A549 (cell line): ENCODE data around the gene ICAM2. TPM values are rescaled to one million over a fixed set of nuclear protein-coding genes. Genes with fewer than 3 reads are reported as not detected.

Experiments
- ATAC-seq, 2 experiments: fragments of 200-7000 bp in 1 of 2; fragments of >200 bp in 1 of 2; cut with Nextera tagmentation in 1 of 2; cut with Tn5 transposase in 1 of 2; 3 replicates each; pipeline versions ENCODE4 v1.8.0 to v1.9.1; 2018 to 2020; ENCODE audit warnings: mild to moderate bottlenecking in 1 of 2, moderate library complexity in 1 of 2
- CTCF ChIA-PET: fragments of 300-600 bp; sonication (Branson Sonifier 250); formaldehyde crosslinking; extraction: SDS; loops from one replicate; lab custom pipeline; 2021; ENCODE audit warnings: antibody characterized with exemption, inconsistent platforms; lab: Yijun Ruan, JAX
- POLR2A ChIA-PET: fragments of 350-600 bp; formaldehyde crosslinking; extraction: SDS; loops from one replicate; lab custom pipeline; 2021; ENCODE audit warnings: antibody characterized with exemption, inconsistent platforms; lab: Yijun Ruan, JAX
- DNase-seq, 2 experiments: peaks; one replicate each; pipeline versions ENCODE4 v3.0.0 to v3.0.0-alpha.2; 2011 to 2016; ENCODE audit warnings: low read depth in 1 of 2, low spot score in 1 of 2
- FAIRE-seq: peaks from 2 replicates; lab custom pipeline; 2011; peaks lifted over from hg19 to GRCh38; lab: Jason Lieb, UNC
- H3K27ac ChIP-seq, 2 experiments: fragments of >200 bp; sonication (Bioruptor Twin); formaldehyde crosslinking; 3 replicates each; pipeline ENCODE4 v1.5.1; 2016 to 2017
- H3K4me1 ChIP-seq: fragments of >200 bp; sonication (Bioruptor Twin); formaldehyde crosslinking; 3 replicates; pipeline ENCODE4 v1.6.1; 2016
- H3K4me2 ChIP-seq: fragments of >200 bp; sonication (Bioruptor Twin); formaldehyde crosslinking; 3 replicates; pipeline ENCODE4 v1.6.1; 2016
- H3K4me3 ChIP-seq: fragments of >200 bp; sonication (Bioruptor Twin); formaldehyde crosslinking; 3 replicates; pipeline ENCODE4 v1.5.1; 2016
- H3K9me3 ChIP-seq: fragments of >200 bp; sonication (Bioruptor Twin); formaldehyde crosslinking; 3 replicates; pipeline ENCODE4 v1.6.1; 2016
- CBX8 ChIP-seq: fragments of 200-600 bp; sonication (generic); IDR thresholded peaks from 2 replicates; pipeline ENCODE4 v1.6.1; 2016
- FOSB ChIP-seq: fragments of 250-450 bp; sonication (Bioruptor Pico); IDR thresholded peaks from 2 replicates; pipeline ENCODE4 v1.5.0; 2020; ENCODE audit warnings: mild to moderate bottlenecking, moderate library complexity
- GATA3 ChIP-seq: IDR thresholded peaks from 2 replicates; pipeline ENCODE4 v1.6.1; 2012; ENCODE audit warnings: borderline replicate concordance
- HES2 ChIP-seq: fragments of >200 bp; sonication (Bioruptor Twin); formaldehyde crosslinking; IDR thresholded peaks from 2 replicates; pipeline ENCODE4 v1.6.1; 2016
- JUN ChIP-seq, 2 experiments: fragments of >200 bp; sonication (Bioruptor Twin); formaldehyde crosslinking; IDR thresholded peaks; 2 replicates in 1 of 2; 3 replicates in 1 of 2; pipeline ENCODE4 v1.6.1; 2016 to 2017
- MAFK ChIP-seq: fragments of 450-650 bp; IDR thresholded peaks from 2 replicates; pipeline ENCODE4 v1.6.1; 2014; ENCODE audit not compliant: partially characterized antibody
- NPAS2 ChIP-seq: fragments of 250-450 bp; sonication (Bioruptor Pico); IDR thresholded peaks from 2 replicates; pipeline ENCODE4 v1.8.0; 2022; ENCODE audit warnings: mild to moderate bottlenecking, moderate library complexity, borderline replicate concordance
- PHF8 ChIP-seq: fragments of 200-600 bp; sonication (generic); IDR thresholded peaks from 2 replicates; pipeline ENCODE4 v1.6.1; 2016; ENCODE audit warnings: low read depth, mild to moderate bottlenecking, antibody characterized with exemption, moderate library complexity, borderline replicate concordance
- POLR2A ChIP-seq: IDR thresholded peaks from 2 replicates; pipeline ENCODE4 v1.6.1; 2012; ENCODE audit warnings: mild to moderate bottlenecking, low read length
- POLR2AphosphoS2 ChIP-seq: conservative IDR thresholded peaks from 2 replicates; pipeline ENCODE4 v1.6.1; 2012; ENCODE audit warnings: low read length, improper control_type of control experiment, inconsistent platforms
- TFCP2L1 ChIP-seq: fragments of 250-450 bp; sonication (Bioruptor Pico); IDR thresholded peaks from 2 replicates; pipeline ENCODE4 v1.5.0; 2021; ENCODE audit warnings: mild to moderate bottlenecking
- USF2 ChIP-seq: fragments of 450-650 bp; IDR thresholded peaks from 2 replicates; pipeline ENCODE4 v1.6.1; 2014; ENCODE audit warnings: antibody characterized with exemption
- ZSCAN20 ChIP-seq: fragments of 250-450 bp; sonication (Bioruptor Pico); IDR thresholded peaks from 2 replicates; pipeline ENCODE4 v1.8.0; 2022; ENCODE audit warnings: mild to moderate bottlenecking, moderate library complexity
- WGBS: methylation state at CpG from one replicate; pipeline ENCODE4 v1.1.6; 2017; ENCODE audit errors: missing lambda C conversion rate; 5-methylcytosine and 5-hydroxymethylcytosine counted together
- polyA plus RNA-seq, 4 experiments: library from polyadenylated mRNA; depleted of rRNA in 3 of 4; stranded (reverse); fragments of >200 nt; fragmentation: RNase III in 1 of 4; extraction: RNeasy Plus Mini Kit Qiagen cat#74134 plus additional on column Dnase treatment in 1 of 4; gene quantifications; 2 replicates in 3 of 4; 3 replicates in 1 of 4; pipeline ENCODE4 v1.2.3, GENCODE V29; 2011 to 2017
- TF ChIP-seq, protein P1 (sequence below): fragments of 200-600 bp; sonication (generic); IDR thresholded peaks from 2 replicates; pipeline ENCODE4 v1.6.1; 2016; ENCODE audit warnings: antibody characterized with exemption, mild to moderate bottlenecking, moderate library complexity
- TF ChIP-seq, protein P2 (sequence below): fragments of >200 bp; sonication (Bioruptor Twin); formaldehyde crosslinking; IDR thresholded peaks from 3 replicates; pipeline ENCODE4 v1.6.1; 2016
- TF ChIP-seq, protein P3 (sequence below): fragments of 250-450 bp; sonication (Bioruptor Pico); IDR thresholded peaks from 2 replicates; pipeline ENCODE4 v1.5.0; 2021; ENCODE audit warnings: mild to moderate bottlenecking, moderate library complexity, borderline replicate concordance

Gene ICAM2
- polyA plus RNA-seq, 2 of the 4 experiments (the other 2 are of a cell fraction): not detected

DNA sequence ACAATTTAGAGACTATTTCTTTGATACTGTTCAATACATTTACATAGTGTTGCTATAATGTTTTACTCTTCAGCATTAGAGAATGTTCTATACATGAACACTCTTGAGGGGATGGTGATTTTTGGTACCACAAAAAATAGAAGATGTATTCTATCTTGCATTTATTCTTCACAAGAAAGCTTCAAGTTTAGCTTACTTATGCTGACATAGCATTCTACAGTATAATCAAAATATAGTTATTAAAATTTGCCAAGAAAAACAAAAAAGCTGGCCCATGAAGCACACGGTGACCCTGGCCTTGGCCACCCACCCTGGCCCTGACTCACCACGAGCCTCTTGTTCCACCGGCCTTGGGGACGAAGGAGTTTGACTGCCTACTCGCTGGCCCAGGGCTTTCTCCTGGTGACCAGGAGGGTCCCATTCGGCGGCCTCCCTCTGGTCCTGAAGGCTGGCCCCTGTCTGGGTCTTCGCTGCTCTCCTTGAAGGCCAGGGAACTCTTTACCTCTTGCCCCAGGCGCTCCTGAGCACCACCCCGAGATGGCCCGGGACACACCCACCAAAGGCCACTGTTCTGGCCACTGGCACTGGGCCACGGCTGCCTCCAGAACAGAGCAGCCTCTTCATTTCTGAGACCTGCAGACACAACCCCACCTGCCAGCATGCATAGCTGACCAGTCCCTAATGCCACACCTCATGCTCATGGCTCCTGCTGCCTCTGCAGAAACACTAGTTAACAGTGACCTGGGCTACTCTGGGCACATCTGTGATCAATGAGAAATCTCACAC is 22.5 kb upstream of the ICAM2 start:
- FAIRE-seq: peak; percentile 13

GRCh38 chr17:64041912-64042311 is 21.5 kb upstream of the ICAM2 start:
- 72% methylated on average over 11 of the region's 11 CpGs for WGBS
- POLR2A ChIA-PET: no interaction called here
- no peaks in the 10 kb centered on the region for H3K4me1 ChIP-seq
- TF ChIP-seq, protein P1, sequence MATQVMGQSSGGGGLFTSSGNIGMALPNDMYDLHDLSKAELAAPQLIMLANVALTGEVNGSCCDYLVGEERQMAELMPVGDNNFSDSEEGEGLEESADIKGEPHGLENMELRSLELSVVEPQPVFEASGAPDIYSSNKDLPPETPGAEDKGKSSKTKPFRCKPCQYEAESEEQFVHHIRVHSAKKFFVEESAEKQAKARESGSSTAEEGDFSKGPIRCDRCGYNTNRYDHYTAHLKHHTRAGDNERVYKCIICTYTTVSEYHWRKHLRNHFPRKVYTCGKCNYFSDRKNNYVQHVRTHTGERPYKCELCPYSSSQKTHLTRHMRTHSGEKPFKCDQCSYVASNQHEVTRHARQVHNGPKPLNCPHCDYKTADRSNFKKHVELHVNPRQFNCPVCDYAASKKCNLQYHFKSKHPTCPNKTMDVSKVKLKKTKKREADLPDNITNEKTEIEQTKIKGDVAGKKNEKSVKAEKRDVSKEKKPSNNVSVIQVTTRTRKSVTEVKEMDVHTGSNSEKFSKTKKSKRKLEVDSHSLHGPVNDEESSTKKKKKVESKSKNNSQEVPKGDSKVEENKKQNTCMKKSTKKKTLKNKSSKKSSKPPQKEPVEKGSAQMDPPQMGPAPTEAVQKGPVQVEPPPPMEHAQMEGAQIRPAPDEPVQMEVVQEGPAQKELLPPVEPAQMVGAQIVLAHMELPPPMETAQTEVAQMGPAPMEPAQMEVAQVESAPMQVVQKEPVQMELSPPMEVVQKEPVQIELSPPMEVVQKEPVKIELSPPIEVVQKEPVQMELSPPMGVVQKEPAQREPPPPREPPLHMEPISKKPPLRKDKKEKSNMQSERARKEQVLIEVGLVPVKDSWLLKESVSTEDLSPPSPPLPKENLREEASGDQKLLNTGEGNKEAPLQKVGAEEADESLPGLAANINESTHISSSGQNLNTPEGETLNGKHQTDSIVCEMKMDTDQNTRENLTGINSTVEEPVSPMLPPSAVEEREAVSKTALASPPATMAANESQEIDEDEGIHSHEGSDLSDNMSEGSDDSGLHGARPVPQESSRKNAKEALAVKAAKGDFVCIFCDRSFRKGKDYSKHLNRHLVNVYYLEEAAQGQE: no peak
- TF ChIP-seq FOSB (CRISPR knock-in tag): no peak
- TF ChIP-seq, protein P2, sequence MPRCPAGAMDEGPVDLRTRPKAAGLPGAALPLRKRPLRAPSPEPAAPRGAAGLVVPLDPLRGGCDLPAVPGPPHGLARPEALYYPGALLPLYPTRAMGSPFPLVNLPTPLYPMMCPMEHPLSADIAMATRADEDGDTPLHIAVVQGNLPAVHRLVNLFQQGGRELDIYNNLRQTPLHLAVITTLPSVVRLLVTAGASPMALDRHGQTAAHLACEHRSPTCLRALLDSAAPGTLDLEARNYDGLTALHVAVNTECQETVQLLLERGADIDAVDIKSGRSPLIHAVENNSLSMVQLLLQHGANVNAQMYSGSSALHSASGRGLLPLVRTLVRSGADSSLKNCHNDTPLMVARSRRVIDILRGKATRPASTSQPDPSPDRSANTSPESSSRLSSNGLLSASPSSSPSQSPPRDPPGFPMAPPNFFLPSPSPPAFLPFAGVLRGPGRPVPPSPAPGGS: no peak
- no peak for TF ChIP-seq JUN (IDR thresholded peaks at IDR 0.05)
- no peak for TF ChIP-seq POLR2A
- no peak for TF ChIP-seq TFCP2L1 (CRISPR knock-in tag)
- FAIRE-seq: no peak
- CTCF ChIA-PET: interaction anchor here (1.0 to 11.6 kb wide), 13 partner anchors 9 to 152 kb away, joined by 3 to 206 read pairs (median 4); partner anchors contain the start of genes ERN1 and ICAM2
- H3K27ac ChIP-seq: no peak overlapping the region
- DNase-seq: no peak
- no peak for ATAC-seq
- no peak overlapping the region for H3K4me2 ChIP-seq
- H3K9me3 ChIP-seq: no peaks in the 10 kb centered on the region
- H3K4me3 ChIP-seq: no peak overlapping the region

More for the DNA sequence above, 22.5 kb upstream of the ICAM2 start:
- 89% methylated on average over 12 of the region's 12 CpGs for WGBS
- ChIA-PET POLR2A (interaction anchor here (1.3 kb wide), 1 partner anchor 103 kb away, joined by 4 read pairs; no protein-coding TSS in a partner anchor), CTCF (interaction anchor here (0.6 to 11.6 kb wide), 13 partner anchors 8 to 263 kb away, joined by 3 to 206 read pairs (median 4); partner anchors contain the start of genes ERN1 and ICAM2)
- Histone ChIP-seq H3K4me2 (no peak overlapping the region), H3K9me3 (no peaks in the 10 kb centered on the region), H3K27ac (no peak overlapping the region), H3K4me3 (no peak overlapping the region), H3K4me1 (no peaks in the 10 kb centered on the region)
- TF ChIP-seq CBX8 (no peak), MAFK (peak; percentile 88)
- ATAC-seq: no peak
- DNase-seq: no peak

DNA sequence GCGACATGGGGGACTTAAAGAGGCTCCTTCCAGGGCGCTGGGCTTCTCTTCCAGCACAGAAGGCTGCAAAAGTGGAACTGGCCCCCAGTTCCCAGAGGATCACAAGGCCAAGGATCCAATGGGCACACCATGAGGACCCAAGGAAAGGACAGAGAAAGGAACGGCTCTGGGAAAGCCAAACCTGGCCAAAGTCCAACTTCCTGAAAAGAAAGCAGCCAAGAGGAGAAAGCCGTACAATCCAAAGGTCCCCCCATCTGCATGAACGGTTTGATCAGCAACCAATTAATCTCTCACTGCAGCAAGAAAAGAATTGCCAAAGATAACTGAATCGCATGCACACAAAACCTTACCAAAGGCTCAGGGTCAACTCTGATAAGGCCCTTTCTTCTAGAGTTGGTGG is 19.8 kb upstream of the ICAM2 start:
- no peak for DNase-seq
- TF ChIP-seq POLR2AphosphoS2 (no peak), GATA3 (no peak), HES2 (no peak), ZSCAN20 (no peak), USF2 (no peak), NPAS2 (CRISPR knock-in tag) (no peak), PHF8 (no peak)
- TF ChIP-seq, protein P2: no peak
- TF ChIP-seq, protein P3, sequence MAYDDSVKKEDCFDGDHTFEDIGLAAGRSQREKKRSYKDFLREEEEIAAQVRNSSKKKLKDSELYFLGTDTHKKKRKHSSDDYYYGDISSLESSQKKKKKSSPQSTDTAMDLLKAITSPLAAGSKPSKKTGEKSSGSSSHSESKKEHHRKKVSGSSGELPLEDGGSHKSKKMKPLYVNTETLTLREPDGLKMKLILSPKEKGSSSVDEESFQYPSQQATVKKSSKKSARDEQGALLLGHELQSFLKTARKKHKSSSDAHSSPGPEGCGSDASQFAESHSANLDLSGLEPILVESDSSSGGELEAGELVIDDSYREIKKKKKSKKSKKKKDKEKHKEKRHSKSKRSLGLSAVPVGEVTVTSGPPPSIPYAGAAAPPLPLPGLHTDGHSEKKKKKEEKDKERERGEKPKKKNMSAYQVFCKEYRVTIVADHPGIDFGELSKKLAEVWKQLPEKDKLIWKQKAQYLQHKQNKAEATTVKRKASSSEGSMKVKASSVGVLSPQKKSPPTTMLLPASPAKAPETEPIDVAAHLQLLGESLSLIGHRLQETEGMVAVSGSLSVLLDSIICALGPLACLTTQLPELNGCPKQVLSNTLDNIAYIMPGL (CRISPR knock-in tag): no peak
- TF ChIP-seq, all 56 proteins: peak for 0
- Histone ChIP-seq H3K4me3 (no peak overlapping the region), H3K4me2 (no peak overlapping the region), H3K9me3 (no peaks in the 10 kb centered on the region), H3K4me1 (no peaks in the 10 kb centered on the region), H3K27ac (no peak overlapping the region)
- ChIA-PET CTCF (interaction anchor here (11.4 to 18.1 kb wide), 3 partner anchors 12 to 92 kb away, joined by 119 to 863 read pairs (median 206); partner anchors contain the start of gene ERN1), POLR2A (no interaction called here)
- no peak for ATAC-seq
- WGBS: 86% methylated on average over 6 of the region's 6 CpGs
- no peak for FAIRE-seq
